Common myeloid progenitor, CD34-positive (primary cell): Measurements from ENCODE around the gene ZNF555.
"Not testable (repeated sequence)": the region's sequence is repeated elsewhere in the genome, so short reads cannot be mapped to it uniquely, and the experiment has no call there.

Experiments used
- CTCF ChIA-PET: fragments of 350-600 bp; sonication (Branson Sonifier 250); formaldehyde crosslinking; loops from one replicate; lab custom pipeline; 2021; ENCODE audit warnings: antibody characterized with exemption; lab: Charles Lee
- POLR2A ChIA-PET: fragments of 350-600 bp; sonication (Branson Sonifier 250); formaldehyde crosslinking; loops from one replicate; lab custom pipeline; 2021; ENCODE audit warnings: antibody characterized with exemption; lab: Charles Lee
- DNase-seq, 3 donors: peaks; one replicate each; pipeline versions ENCODE4 v3.0.0 to v3.0.0-alpha.2; 2013
- H3K27ac ChIP-seq, 2 experiments: 1 replicate in 1 of 2; 2 replicates in 1 of 2; pipeline ENCODE4 v1.7.0; 2013; ENCODE audit warnings: inconsistent platforms in 2 of 2, low read length in 2 of 2, mild to moderate bottlenecking in 2 of 2, low read depth in 1 of 2, moderate library complexity in 1 of 2; ENCODE audit not compliant: severe bottlenecking in 2 of 2, insufficient read depth in 1 of 2, poor library complexity in 1 of 2
- H3K27me3 ChIP-seq, 5 experiments: replicated peaks in 2 of 5; 1 replicate in 3 of 5; 2 replicates in 2 of 5; pipeline versions ENCODE4 v1.6.1 to v1.7.0; 2013; ENCODE audit warnings: low read length in 4 of 5, mild to moderate bottlenecking in 2 of 5, moderate library complexity in 2 of 5, inconsistent platforms in 1 of 5; ENCODE audit not compliant: insufficient read depth in 5 of 5, control insufficient read depth in 4 of 5
- H3K36me3 ChIP-seq, 4 experiments: 1 replicate in 2 of 4; 2 replicates in 2 of 4; pipeline versions ENCODE4 v1.6.1 to v1.7.0; 2013; ENCODE audit warnings: low read length in 3 of 4, control low read depth in 1 of 4, mild to moderate bottlenecking in 1 of 4; ENCODE audit not compliant: control insufficient read depth in 4 of 4, insufficient read depth in 4 of 4
- H3K4me1 ChIP-seq, 4 experiments: 1 replicate in 3 of 4; 2 replicates in 1 of 4; pipeline versions ENCODE4 v1.6.1 to v1.7.1; 2013; ENCODE audit warnings: low read length in 3 of 4, mild to moderate bottlenecking in 3 of 4, control low read depth in 1 of 4, inconsistent platforms in 1 of 4, moderate library complexity in 1 of 4; ENCODE audit not compliant: control insufficient read depth in 4 of 4, insufficient read depth in 4 of 4; ENCODE audit errors: control extremely low read depth in 1 of 4
- H3K4me3 ChIP-seq, 7 experiments: 1 replicate in 4 of 7; 2 replicates in 3 of 7; pipeline versions ENCODE4 v1.5.1 to v1.7.0; 2013; ENCODE audit warnings: mild to moderate bottlenecking in 7 of 7, low read length in 6 of 7, moderate library complexity in 6 of 7, inconsistent platforms in 2 of 7, low read depth in 2 of 7, control low read depth in 1 of 7; ENCODE audit not compliant: insufficient read depth in 4 of 7, control insufficient read depth in 1 of 7; ENCODE audit errors: extremely low read depth in 1 of 7
- H3K9me3 ChIP-seq, 5 experiments: 1 replicate in 4 of 5; 2 replicates in 1 of 5; pipeline versions ENCODE4 v1.6.1 to v1.7.1; 2013; ENCODE audit warnings: low read length in 4 of 5, mild to moderate bottlenecking in 2 of 5, inconsistent platforms in 1 of 5, low read depth in 1 of 5, moderate library complexity in 1 of 5; ENCODE audit not compliant: control insufficient read depth in 4 of 5, insufficient read depth in 2 of 5; ENCODE audit errors: control extremely low read depth in 1 of 5
- WGBS: methylation state at CpG from one replicate; pipeline ENCODE4 v1.1.5; 2013; ENCODE audit not compliant: insufficient coverage; 5-methylcytosine and 5-hydroxymethylcytosine counted together

The ZNF555 gene

GRCh38 chr19:2813235-2814160 is 27.8 kb upstream of the ZNF555 start:
- no peaks in the 10 kb centered on the region for H3K9me3 ChIP-seq
- H3K36me3 ChIP-seq, result peaks cover 16 to 60% (median 44%) of the 10 kb centered on the region in 4 experiments
- H3K4me1 ChIP-seq, result no peaks in the 10 kb centered on the region
- ChIA-PET POLR2A (no interaction called here), CTCF (no interaction called here)
- no peak overlapping the region for H3K4me3 ChIP-seq
- no peaks in the 10 kb centered on the region for H3K27me3 ChIP-seq
- DNase-seq, result no peak
- 96% methylated on average over 31 of the region's 35 CpGs for WGBS
- H3K27ac ChIP-seq, result no peak overlapping the region

GRCh38 chr19:2814426-2814825 is 26.8 kb upstream of the ZNF555 start:
- H3K4me3 ChIP-seq, result no peak overlapping the region
- H3K9me3 ChIP-seq, result no peaks in the 10 kb centered on the region
- CTCF ChIA-PET, result no interaction called here
- 96% methylated on average over 11 of the region's 11 CpGs for WGBS
- POLR2A ChIA-PET, result no interaction called here
- H3K36me3 ChIP-seq, result peaks cover 14 to 51% (median 35%) of the 10 kb centered on the region in 4 experiments
- DNase-seq, result no peak
- no peaks in the 10 kb centered on the region for H3K4me1 ChIP-seq
- no peaks in the 10 kb centered on the region for H3K27me3 ChIP-seq
- no peak overlapping the region for H3K27ac ChIP-seq

- 98% methylated on average over 11 of the region's 13 CpGs for WGBS
- Histone ChIP-seq H3K9me3 (no peaks in the 10 kb centered on the region), H3K27ac (no peak overlapping the region), H3K4me1 (peaks cover 0 to 2% (median 1%) of the 10 kb centered on the region in 4 experiments), H3K27me3 (no peaks in the 10 kb centered on the region), H3K36me3 (peaks cover 14 to 43% (median 30%) of the 10 kb centered on the region in 4 experiments), H3K4me3 (no peak overlapping the region)
- DNase-seq, result no peak
- ChIA-PET CTCF (no interaction called here), POLR2A (no interaction called here)
Observed at GRCh38 chr19:2815191-2815614, 26.1 kb upstream of the ZNF555 start.

- Histone ChIP-seq H3K27me3 (no peaks in the 10 kb centered on the region), H3K9me3 (no peaks in the 10 kb centered on the region), H3K27ac (no peak overlapping the region), H3K4me3 (no peak overlapping the region), H3K4me1 (peaks cover 0 to 8% (median 4%) of the 10 kb centered on the region in 4 experiments), H3K36me3 (peaks cover 12 to 36% (median 26%) of the 10 kb centered on the region in 4 experiments)
- ChIA-PET POLR2A (no interaction called here), CTCF (no interaction called here)
- WGBS, result 97% methylated on average over 14 of the region's 15 CpGs
- DNase-seq, result no peak
Observed at GRCh38 chr19:2815923-2816322, 25.4 kb upstream of the ZNF555 start.

- DNase-seq, result no peak
- 98% methylated on average over 10 of the region's 16 CpGs for WGBS
- Histone ChIP-seq H3K36me3 (peaks cover 7 to 29% (median 21%) of the 10 kb centered on the region in 4 experiments), H3K27ac (no peak overlapping the region), H3K4me1 (peaks cover 0 to 8% (median 4%) of the 10 kb centered on the region in 4 experiments), H3K27me3 (no peaks in the 10 kb centered on the region), H3K4me3 (no peak overlapping the region), H3K9me3 (no peaks in the 10 kb centered on the region)
- CTCF ChIA-PET, result no interaction called here
- POLR2A ChIA-PET, result no interaction called here
Observed at GRCh38 chr19:2816641-2817040, 24.6 kb upstream of the ZNF555 start.

- H3K27ac ChIP-seq, POLR2A ChIA-PET, CTCF ChIA-PET, H3K4me3 ChIP-seq, H3K9me3 ChIP-seq, H3K27me3 ChIP-seq, H3K4me1 ChIP-seq: not testable (repeated sequence)
- peak in 1 of 3 donors; percentile 32 for DNase-seq
- H3K36me3 ChIP-seq, result peaks cover 5 to 22% (median 15%) of the 10 kb centered on the region in 4 experiments
- 82% methylated on average over 11 of the region's 22 CpGs for WGBS
Observed at GRCh38 chr19:2817237-2817829, 23.9 kb upstream of the ZNF555 start.
